ENCODE measurements around the gene BBS12. TPM values are rescaled to one million over a fixed set of nuclear protein-coding genes. Genes with fewer than 3 reads are reported as not detected.

BBS12 gene
- total and polyA plus RNA-seq, 4 experiments from 2014 or later: 1.7 to 4.1 (median 2.8) TPM

GRCh38 chr4:122764071-122764820 lies 31.7 kb downstream of the BBS12 start:
- H3K4me3 ChIP-seq (ENCODE audit: low read length in 2 of 2): no peak overlapping the region
- Mint-ChIP-seq H3K4me1 (peaks cover 9 to 18% (median 13%) of the 10 kb centered on the region in 4 donors), H3K9me3 (no peaks in the 10 kb centered on the region), H3K27ac (no peak overlapping the region), H3K4me3 (no peak overlapping the region), H3K36me3 (no peaks in the 10 kb centered on the region), H3K27me3 (peaks cover 0 to 1% of the 10 kb centered on the region in 2 donors)
- no peaks in the 10 kb centered on the region for H3K36me3 ChIP-seq (ENCODE audit: insufficient read depth, low read length)
- ChIA-PET POLR2A (ENCODE audit: partially characterized antibody) (no interaction called here), CTCF (ENCODE audit: partially characterized antibody) (interaction anchor here (1.3 kb wide), 1 partner anchor 9 kb away, joined by 3 read pairs; no protein-coding TSS in a partner anchor)
- no peaks in the 10 kb centered on the region for H3K9me3 ChIP-seq (ENCODE audit: control insufficient read depth in 1 of 2, low read length in 2 of 2)
- peaks cover 13% of the 10 kb centered on the region for H3K4me1 ChIP-seq (ENCODE audit: insufficient read depth, low read length)
- intact Hi-C loops (cut with micrococcal nuclease): no loop called here
- H3K27ac ChIP-seq (ENCODE audit: low read depth, low read length): no peak overlapping the region
- DNase-seq: no peak
- no peaks in the 10 kb centered on the region for H3K27me3 ChIP-seq (ENCODE audit: insufficient read depth, low read length)

- H3K4me1 Mint-ChIP-seq: peaks cover 9 to 18% (median 13%) of the 10 kb centered on the region in 4 donors
- no peak overlapping the region for H3K27ac Mint-ChIP-seq
- Histone ChIP-seq H3K36me3 (ENCODE audit: insufficient read depth, low read length) (no peaks in the 10 kb centered on the region), H3K4me3 (ENCODE audit: low read length in 2 of 2) (no peak overlapping the region), H3K4me1 (ENCODE audit: insufficient read depth, low read length) (peaks cover 13% of the 10 kb centered on the region), H3K27me3 (ENCODE audit: insufficient read depth, low read length) (no peaks in the 10 kb centered on the region), H3K9me3 (ENCODE audit: control insufficient read depth in 1 of 2, low read length in 2 of 2) (no peaks in the 10 kb centered on the region), H3K27ac (ENCODE audit: low read depth, low read length) (no peak overlapping the region)
- ChIA-PET CTCF (ENCODE audit: partially characterized antibody) (no interaction called here), POLR2A (ENCODE audit: partially characterized antibody) (no interaction called here)
- no peak for DNase-seq
- H3K27me3 Mint-ChIP-seq: no peaks in the 10 kb centered on the region
- no peaks in the 10 kb centered on the region for H3K9me3 Mint-ChIP-seq
- H3K4me3 Mint-ChIP-seq: no peak overlapping the region
- no peaks in the 10 kb centered on the region for H3K36me3 Mint-ChIP-seq
- intact Hi-C loops (cut with micrococcal nuclease): no loop called here
Measured at GRCh38 chr4:122764821-122765215, 32.3 kb downstream of the BBS12 start.

- Histone ChIP-seq H3K4me3 (ENCODE audit: low read length in 2 of 2) (no peak overlapping the region), H3K4me1 (ENCODE audit: insufficient read depth, low read length) (peaks cover 13% of the 10 kb centered on the region), H3K9me3 (ENCODE audit: control insufficient read depth in 1 of 2, low read length in 2 of 2) (no peaks in the 10 kb centered on the region), H3K27me3 (ENCODE audit: insufficient read depth, low read length) (no peaks in the 10 kb centered on the region), H3K36me3 (ENCODE audit: insufficient read depth, low read length) (no peaks in the 10 kb centered on the region), H3K27ac (ENCODE audit: low read depth, low read length) (no peak overlapping the region)
- intact Hi-C loops (cut with micrococcal nuclease): no loop called here
- no peak for DNase-seq
- peaks cover 9 to 18% (median 13%) of the 10 kb centered on the region in 4 donors for H3K4me1 Mint-ChIP-seq
- H3K27ac Mint-ChIP-seq: no peak overlapping the region
- POLR2A ChIA-PET (ENCODE audit: partially characterized antibody): no interaction called here
- no peak overlapping the region for H3K4me3 Mint-ChIP-seq
- no peaks in the 10 kb centered on the region for H3K27me3 Mint-ChIP-seq
- CTCF ChIA-PET (ENCODE audit: partially characterized antibody): interaction anchor here (0.7 to 2.2 kb wide), 4 partner anchors 8 to 164 kb away, joined by 3 to 8 read pairs (median 4); no protein-coding TSS in a partner anchor
- H3K9me3 Mint-ChIP-seq: no peaks in the 10 kb centered on the region
- H3K36me3 Mint-ChIP-seq: no peaks in the 10 kb centered on the region
Measured at GRCh38 chr4:122765692-122766352, 33.3 kb downstream of the BBS12 start.

- H3K27ac Mint-ChIP-seq: no peak overlapping the region
- H3K27me3 ChIP-seq (ENCODE audit: insufficient read depth, low read length): no peaks in the 10 kb centered on the region
- H3K4me1 ChIP-seq (ENCODE audit: insufficient read depth, low read length): peaks cover 13% of the 10 kb centered on the region
- ChIA-PET CTCF (ENCODE audit: partially characterized antibody) (interaction anchor here (0.9 to 2.2 kb wide), 2 partner anchors 8 to 148 kb away, joined by 4 to 8 read pairs; no protein-coding TSS in a partner anchor), POLR2A (ENCODE audit: partially characterized antibody) (no interaction called here)
- intact Hi-C loops (cut with micrococcal nuclease): no loop called here
- H3K4me1 Mint-ChIP-seq: peaks cover 9 to 16% (median 13%) of the 10 kb centered on the region in 4 donors
- H3K36me3 ChIP-seq (ENCODE audit: insufficient read depth, low read length): no peaks in the 10 kb centered on the region
- no peaks in the 10 kb centered on the region for H3K9me3 Mint-ChIP-seq
- no peaks in the 10 kb centered on the region for H3K36me3 Mint-ChIP-seq
- H3K4me3 ChIP-seq (ENCODE audit: low read length in 2 of 2): no peak overlapping the region
- H3K9me3 ChIP-seq (ENCODE audit: control insufficient read depth in 1 of 2, low read length in 2 of 2): no peaks in the 10 kb centered on the region
- no peak for DNase-seq
- no peak overlapping the region for H3K27ac ChIP-seq (ENCODE audit: low read depth, low read length)
- H3K27me3 Mint-ChIP-seq: no peaks in the 10 kb centered on the region
- H3K4me3 Mint-ChIP-seq: no peak overlapping the region
Measured at GRCh38 chr4:122766353-122766705, 33.8 kb downstream of the BBS12 start.

GRCh38 chr4:122766950-122767349 lies 34.4 kb downstream of the BBS12 start:
- Histone ChIP-seq H3K36me3 (ENCODE audit: insufficient read depth, low read length) (no peaks in the 10 kb centered on the region), H3K4me1 (ENCODE audit: insufficient read depth, low read length) (peaks cover 13% of the 10 kb centered on the region), H3K27ac (ENCODE audit: low read depth, low read length) (no peak overlapping the region), H3K27me3 (ENCODE audit: insufficient read depth, low read length) (no peaks in the 10 kb centered on the region), H3K4me3 (ENCODE audit: low read length in 2 of 2) (no peak overlapping the region), H3K9me3 (ENCODE audit: control insufficient read depth in 1 of 2, low read length in 2 of 2) (no peaks in the 10 kb centered on the region)
- H3K27me3 Mint-ChIP-seq: no peaks in the 10 kb centered on the region
- no peaks in the 10 kb centered on the region for H3K36me3 Mint-ChIP-seq
- ChIA-PET POLR2A (ENCODE audit: partially characterized antibody) (no interaction called here), CTCF (ENCODE audit: partially characterized antibody) (interaction anchor here (0.9 to 2.2 kb wide), 2 partner anchors 9 to 147 kb away, joined by 4 to 8 read pairs; no protein-coding TSS in a partner anchor)
- no peaks in the 10 kb centered on the region for H3K9me3 Mint-ChIP-seq
- intact Hi-C loops (cut with micrococcal nuclease): no loop called here
- no peak for DNase-seq
- peaks cover 9 to 15% (median 13%) of the 10 kb centered on the region in 4 donors for H3K4me1 Mint-ChIP-seq
- no peak overlapping the region for H3K27ac Mint-ChIP-seq
- H3K4me3 Mint-ChIP-seq: no peak overlapping the region

GRCh38 chr4:122771724-122772123 lies 39.2 kb downstream of the BBS12 start:
- H3K36me3 Mint-ChIP-seq: no peaks in the 10 kb centered on the region
- no peaks in the 10 kb centered on the region for H3K27me3 Mint-ChIP-seq

GRCh38 chr4:122772311-122772710 lies 39.8 kb downstream of the BBS12 start:
- no peak for DNase-seq
- CTCF ChIA-PET (ENCODE audit: partially characterized antibody): no interaction called here

More at GRCh38 chr4:122771724-122772123, 39.2 kb downstream of the BBS12 start:
- no peaks in the 10 kb centered on the region for H3K4me1 Mint-ChIP-seq
- CTCF ChIA-PET (ENCODE audit: partially characterized antibody): no interaction called here
- H3K27ac Mint-ChIP-seq: no peak overlapping the region
- Histone ChIP-seq H3K9me3 (ENCODE audit: control insufficient read depth in 1 of 2, low read length in 2 of 2) (no peaks in the 10 kb centered on the region), H3K4me1 (ENCODE audit: insufficient read depth, low read length) (no peaks in the 10 kb centered on the region), H3K4me3 (ENCODE audit: low read length in 2 of 2) (no peak overlapping the region), H3K27ac (ENCODE audit: low read depth, low read length) (no peak overlapping the region), H3K27me3 (ENCODE audit: insufficient read depth, low read length) (no peaks in the 10 kb centered on the region), H3K36me3 (ENCODE audit: insufficient read depth, low read length) (no peaks in the 10 kb centered on the region)
- no peak for DNase-seq
- intact Hi-C loops (cut with micrococcal nuclease): no loop called here
- no peak overlapping the region for H3K4me3 Mint-ChIP-seq
- POLR2A ChIA-PET (ENCODE audit: partially characterized antibody): no interaction called here
- no peaks in the 10 kb centered on the region for H3K9me3 Mint-ChIP-seq

More at GRCh38 chr4:122772311-122772710, 39.8 kb downstream of the BBS12 start:
- Mint-ChIP-seq H3K36me3 (no peaks in the 10 kb centered on the region), H3K27me3 (no peaks in the 10 kb centered on the region), H3K9me3 (no peaks in the 10 kb centered on the region), H3K4me1 (no peaks in the 10 kb centered on the region), H3K27ac (no peak overlapping the region), H3K4me3 (no peak overlapping the region)
- no peak overlapping the region for H3K4me3 ChIP-seq (ENCODE audit: low read length in 2 of 2)
- H3K9me3 ChIP-seq (ENCODE audit: control insufficient read depth in 1 of 2, low read length in 2 of 2): no peaks in the 10 kb centered on the region
- H3K27me3 ChIP-seq (ENCODE audit: insufficient read depth, low read length): no peaks in the 10 kb centered on the region
- H3K36me3 ChIP-seq (ENCODE audit: insufficient read depth, low read length): no peaks in the 10 kb centered on the region
- no peaks in the 10 kb centered on the region for H3K4me1 ChIP-seq (ENCODE audit: insufficient read depth, low read length)
- H3K27ac ChIP-seq (ENCODE audit: low read depth, low read length): no peak overlapping the region
- POLR2A ChIA-PET (ENCODE audit: partially characterized antibody): no interaction called here
- intact Hi-C loops (cut with micrococcal nuclease): no loop called here

Data from CD4-positive, alpha-beta memory T cell (primary cell).